ENCODE measurements around the gene CTNS.

Gene CTNS

DNA sequence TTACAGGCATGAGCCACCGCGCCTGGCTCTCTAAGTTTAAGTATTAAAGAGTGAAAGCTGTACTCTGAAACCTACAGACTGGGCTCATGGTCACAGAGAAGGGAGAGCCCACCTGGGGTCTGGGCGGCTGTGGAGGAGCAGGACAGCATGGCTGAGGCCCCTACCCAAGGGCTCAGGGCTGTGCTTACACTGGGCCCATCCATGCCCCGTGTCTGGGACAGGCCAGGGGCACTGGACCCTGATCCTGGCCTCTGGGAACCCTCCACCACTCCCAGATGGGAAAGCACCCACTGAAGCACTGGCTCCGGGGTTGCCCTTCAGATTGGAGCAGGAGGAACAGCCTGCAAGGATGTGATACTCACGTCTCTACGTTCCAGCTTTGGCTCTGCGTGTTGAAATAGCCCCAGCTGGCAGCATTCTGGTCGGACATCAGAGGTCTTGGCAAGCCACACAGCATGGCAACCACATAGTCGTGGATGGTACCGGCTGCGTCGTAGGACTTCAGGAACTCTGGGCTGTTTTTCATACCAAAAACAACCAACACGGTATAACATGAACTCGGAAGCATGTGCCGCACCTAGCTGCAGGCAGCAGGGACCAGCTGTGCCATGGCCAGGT is 13.5 kb upstream of the CTNS start:
- DNase-seq = no peak

DNA sequence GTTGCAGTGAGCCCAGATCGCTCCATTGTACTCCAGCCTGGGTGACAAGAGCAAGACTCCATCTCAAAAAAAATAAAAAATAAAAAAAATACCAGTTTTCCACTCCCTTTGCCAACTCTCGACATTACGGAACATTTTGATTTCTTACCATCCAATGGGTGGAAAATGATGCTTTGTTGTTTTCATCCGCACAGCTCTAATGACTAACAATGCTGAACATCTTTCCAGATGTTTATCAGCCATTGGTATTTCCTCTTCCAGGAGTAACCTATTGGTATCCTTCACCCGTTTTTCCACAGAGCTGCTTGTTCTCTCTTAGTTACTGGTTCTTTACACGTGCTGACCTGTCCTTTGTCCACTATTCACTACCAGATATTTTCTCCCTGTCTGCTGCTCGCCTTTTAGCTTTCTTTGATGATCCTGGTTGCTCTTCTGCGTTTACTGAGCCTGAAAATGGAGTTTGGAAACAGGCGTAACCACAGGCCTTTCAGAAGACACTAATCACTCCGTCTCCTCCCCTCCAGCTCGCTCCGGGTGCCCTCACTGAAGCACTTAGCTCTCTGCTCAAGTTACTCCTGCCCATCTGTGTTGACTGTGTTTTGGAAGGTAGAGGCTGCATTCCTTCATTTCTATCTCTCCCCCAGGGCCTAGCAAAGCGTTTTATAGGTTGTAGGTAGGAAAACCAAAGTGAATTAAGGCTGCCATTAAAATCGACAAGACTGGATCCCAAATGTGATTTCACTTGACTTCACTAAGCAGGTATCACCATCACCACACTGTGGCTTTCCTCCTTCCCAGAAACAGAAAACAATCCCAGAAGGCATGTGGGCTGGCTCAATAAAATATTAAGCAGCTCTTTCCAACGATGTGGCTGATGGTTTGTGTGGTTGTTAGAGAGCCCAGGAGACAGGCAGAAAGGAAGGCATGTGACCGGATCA is 9.5 kb upstream of the CTNS start:
- no peak for DNase-seq

DNA sequence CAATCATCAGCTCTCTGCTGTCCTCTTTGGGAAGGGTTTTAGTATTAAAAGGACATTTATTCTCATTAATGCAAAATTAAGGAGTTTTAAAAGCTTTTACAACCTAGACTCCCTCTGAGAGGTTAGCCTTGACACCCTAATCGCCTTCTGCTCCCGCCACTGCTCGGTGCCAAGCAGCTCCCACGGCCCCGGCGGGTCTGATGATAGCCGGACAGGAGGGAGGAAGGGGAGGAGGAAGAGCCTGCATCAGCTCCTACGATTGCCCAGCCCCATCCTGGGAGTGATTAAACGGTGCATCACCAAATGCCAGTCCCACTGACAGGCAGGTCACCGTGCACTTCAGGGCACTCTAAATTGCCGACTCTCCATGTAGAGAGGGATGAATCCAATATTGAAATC is 8.8 kb upstream of the CTNS start:
- no peak for DNase-seq

DNA sequence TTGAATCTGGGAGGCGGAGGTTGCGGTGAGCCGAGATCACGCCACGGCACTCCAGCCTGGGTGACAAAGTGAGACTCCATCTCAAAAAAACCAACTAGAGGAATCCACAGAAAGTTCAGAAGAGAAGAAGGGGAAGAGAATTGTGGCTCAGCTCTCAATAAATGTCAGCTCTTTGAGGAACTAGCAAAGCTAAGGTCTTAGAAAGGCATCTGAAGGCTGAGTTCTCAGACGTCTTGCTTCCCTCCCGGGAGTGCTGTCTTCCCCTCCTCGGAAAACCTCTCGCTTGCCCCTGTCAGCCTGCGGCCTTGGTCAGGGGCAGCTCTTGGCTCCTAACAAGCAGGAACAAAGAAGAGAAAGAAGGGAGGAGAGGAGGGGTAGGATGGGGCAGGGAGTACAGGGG is 5.8 kb upstream of the CTNS start:
- DNase-seq = no peak

DNA sequence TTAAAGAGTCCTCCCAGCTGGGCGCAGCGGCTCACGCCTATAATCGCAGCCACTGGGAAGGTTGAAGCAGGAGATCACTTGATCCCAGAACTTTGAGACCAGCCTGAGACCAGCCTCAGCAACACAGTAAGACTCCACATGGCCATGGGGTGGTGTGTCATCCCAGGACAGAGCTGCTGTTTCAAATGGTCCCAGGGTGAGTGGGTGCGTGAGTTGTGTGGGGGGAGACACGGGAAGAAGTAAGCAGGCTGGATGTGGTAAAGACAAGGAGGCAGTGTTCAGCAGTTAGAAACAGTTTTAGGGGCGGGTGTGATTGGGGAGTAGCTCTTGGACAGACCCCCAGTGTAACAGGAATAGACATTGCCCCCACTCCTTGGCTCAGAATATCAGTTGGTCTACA is 4.3 kb upstream of the CTNS start:
- no peak for DNase-seq

DNA sequence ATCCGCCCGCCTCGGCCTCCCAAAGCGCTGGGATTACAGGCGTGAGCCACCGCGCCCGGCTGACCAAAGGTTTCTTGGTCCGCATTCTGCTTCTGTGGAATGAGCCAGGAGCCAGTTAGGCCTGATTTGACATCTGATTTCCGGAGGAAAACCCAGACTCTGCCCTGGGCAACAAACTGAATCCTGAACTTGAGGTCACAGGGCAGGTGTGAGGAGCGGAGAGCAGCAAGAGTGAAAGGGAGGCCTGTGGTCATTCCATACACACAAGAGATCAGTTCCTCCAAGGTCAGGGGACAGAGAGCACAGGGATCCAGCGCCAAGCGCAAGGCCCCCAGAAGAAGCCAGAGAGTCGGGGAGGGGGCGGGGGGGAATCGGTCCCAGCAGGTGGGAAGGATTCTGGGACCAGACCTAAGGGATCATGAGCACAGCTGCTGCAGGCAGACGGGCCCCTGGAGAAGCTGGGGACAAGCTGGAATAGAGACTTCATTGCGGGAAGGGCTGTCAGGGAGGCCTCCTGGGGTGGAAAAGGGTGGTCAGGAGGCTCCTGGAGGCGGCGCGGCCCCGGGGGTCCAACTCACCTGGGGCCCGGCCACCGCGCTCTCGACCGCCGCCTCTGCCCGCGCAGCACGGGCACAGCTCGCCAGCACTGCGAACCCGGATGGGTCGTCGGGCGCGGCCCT is 946 bp upstream of the CTNS start:
- no peak for DNase-seq

DNA sequence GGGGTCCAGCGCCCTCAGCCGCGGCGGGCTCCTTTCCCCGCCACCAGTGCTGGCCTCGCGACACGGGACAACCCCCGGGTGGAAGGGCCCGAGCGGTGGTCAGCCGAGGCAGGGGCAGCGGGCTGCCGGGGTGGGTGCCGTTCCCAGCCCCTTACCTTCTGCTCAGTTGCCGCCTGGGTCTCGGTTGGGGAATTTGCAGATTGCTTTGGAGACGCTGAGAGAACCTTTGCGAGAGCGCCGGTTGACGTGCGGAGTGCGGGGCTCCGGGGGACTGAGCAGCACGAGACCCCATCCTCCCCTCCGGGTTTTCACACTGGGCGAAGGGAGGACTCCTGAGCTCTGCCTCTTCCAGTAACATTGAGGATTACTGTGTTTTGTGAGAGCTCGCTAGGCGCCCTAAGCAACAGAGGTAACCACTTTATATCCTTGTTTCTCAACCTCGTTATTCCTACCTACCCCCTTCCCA is 381 bp downstream of the CTNS start:
- peak in 2 of 56 donors; percentile 59 to 64 for DNase-seq

DNA sequence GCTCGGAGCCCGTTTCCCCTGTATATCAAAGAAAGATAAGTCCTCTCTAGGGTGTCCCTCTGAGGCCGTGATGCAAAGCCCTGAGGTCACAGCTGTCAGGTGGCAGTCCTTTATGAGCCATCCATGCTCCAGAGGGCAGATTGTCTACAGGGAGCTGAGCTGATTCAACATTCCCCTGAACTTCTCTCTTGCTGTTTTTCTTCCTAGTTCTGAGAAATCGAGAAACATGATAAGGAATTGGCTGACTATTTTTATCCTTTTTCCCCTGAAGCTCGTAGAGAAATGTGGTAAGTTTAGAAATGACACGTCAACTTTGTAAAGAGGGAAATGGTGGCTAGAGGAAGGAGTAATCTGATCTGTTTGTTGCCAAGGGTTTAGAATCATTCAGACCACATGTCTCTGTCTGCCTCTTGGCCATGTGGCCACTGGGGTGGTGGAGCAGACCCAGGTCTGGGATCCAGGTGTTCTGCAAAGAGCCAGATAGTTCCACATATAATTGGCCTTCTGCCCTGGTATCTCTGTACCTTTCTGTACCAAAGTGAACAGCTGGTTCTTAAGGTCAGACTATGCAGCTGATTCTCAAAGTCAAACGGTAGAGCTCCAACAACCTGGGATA is 3.5 kb downstream of the CTNS start:
- DNase-seq = no peak

DNA sequence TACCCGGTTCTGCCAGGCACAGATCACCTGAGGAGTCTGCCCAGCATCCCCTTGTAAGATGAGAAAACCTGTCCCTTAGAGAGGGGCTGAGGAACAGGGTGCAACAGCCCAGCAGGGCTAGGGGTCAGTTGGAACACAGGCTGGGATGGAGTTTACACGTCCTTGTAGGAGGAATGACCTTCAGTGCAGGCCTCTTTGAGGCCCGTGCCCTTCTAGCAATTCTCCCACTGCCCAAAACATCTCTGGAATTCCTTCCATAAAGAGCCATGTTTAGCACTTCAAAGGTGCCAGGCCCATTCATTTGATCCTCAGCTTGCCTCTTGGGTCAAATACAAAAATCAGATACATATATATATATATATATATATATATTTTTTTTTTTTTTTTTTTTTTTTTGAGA is 4.5 kb downstream of the CTNS start:
- DNase-seq = no peak

DNA sequence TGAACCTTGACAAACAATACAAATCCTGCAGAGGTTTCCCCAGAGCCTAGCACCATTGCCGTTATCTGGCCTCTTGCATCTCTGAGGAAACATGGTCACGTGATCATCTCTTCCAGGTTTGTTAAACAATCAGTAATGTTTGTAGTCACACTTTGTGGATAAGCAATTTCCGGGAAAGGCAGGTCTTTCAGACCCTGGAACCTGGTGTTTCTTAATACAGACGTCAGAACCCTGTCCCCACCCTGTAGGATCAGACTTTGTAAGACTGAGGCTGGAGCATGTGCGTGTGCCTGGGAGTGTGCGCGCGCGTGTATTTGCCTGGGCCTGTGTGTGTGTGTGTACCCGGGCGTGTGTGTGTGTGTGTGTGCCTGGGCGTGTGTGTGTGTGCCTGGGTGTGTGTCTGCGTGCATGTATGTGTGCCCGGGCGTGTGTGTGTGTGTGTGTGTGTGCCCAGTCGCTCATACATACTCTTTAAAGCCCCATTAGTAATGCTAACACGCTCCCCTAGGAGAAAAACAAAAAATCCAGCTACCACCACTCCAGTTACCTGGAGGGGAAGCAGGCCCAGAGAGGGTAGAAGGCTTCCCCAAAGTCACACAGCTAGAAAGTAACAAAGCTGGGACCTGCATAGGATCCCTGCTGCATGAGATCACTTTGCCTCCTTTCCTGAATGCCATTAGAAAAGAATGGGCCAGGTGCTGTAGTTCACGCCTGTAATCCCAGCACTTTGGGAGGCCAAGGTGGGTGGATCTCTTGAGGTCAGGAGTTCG is 5.3 kb downstream of the CTNS start:
- no peak for DNase-seq

DNA sequence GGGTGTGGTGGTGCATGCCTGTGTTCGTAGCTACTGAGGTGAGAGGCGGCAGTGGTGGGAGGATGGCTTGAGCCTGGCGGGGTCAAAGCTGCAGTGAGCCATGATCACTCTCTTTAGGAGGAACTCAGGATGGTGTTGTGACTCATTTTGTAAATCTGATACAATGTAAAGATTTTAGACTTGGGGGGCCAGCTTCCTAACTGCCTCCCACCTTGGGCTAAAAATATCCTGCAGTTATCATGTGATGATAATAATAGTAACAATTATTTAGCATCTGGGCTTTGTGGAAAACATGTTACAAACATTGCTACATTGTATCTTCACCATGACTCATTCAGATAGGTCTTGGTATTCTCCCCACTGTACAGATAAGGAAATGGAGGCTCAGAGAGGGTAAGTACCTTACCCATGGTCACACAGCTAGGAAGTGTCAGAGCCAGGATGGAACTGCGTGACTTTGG is 7.4 kb downstream of the CTNS start:
- no peak for DNase-seq

DNA sequence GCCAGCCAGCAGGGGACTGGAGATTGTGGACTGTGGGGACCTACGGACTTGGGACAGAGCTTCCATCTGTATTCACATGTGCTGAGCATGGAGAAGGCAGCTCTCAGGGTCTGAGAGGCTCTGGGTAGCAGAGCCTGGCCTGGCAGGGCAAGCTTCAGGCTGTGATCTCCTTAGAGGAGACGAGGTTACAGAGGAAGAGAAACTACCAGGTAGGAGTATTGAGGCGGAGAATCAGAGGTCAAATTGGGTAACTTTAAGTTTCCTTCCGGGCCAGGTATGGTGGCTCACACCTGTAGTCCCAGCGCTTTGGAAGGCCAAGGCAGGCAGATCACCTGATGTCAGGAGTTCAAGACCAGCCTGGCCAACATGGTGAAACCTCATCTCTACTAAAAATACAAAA is 8.8 kb downstream of the CTNS start:
- DNase-seq = no peak

DNA sequence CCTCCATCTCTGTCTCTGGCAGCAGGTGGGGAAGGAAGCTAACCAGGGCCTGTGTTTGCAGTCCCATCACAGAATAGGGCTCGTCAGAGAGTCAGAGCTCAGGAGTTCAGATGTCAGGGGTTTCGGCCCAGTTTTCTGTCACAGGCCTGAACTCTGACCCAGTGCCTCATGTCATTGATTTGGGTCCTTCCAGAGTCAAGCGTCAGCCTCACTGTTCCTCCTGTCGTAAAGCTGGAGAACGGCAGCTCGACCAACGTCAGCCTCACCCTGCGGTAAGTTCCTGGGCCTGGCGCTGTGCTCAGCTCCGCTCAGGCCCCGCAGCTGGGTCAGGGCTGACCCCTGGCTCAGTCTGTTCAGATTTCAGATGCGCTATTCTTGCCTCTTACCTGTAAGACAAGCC is 10.7 kb downstream of the CTNS start:
- DNase-seq = no peak

DNA sequence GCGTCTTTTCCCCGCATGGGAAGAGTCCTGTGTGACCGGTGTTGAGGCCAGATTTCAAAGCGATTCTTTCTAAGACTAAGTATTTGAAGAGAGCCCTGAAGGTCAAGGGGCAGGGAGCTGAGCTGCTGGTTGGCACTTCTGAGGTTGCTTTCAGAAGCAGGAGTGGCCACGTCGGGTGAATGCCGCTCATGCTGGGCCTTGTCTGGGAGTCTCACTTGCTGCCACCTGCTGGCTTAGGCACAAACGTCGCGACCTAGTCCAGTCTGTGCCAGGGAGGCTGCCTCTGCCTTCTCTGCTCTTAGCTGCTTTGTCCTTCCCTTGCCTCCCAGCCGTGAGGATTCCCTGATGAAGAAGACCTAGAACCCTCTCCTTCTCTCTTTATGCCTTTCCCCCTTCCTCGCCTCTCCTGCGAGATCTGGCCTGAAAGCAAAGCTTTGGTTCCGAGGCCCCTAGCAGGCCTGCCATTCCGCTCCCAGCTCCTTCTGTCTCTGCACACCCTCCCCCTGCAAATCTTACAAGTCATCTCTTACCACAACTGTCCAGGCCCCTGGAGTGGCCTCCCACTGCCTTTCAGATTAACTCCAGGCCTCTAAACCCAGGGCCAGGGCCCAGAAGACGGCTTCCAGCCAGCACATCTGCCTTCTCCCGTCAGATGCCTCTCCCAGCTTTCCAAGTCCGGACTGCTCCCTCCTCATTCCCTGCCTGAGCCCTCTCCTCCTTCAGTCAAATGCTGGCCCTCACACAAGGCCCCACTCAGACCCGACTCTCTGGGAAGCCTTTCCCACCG is 11.4 kb downstream of the CTNS start:
- peak in 41 of 56 donors; percentile 14 to 78 (median 46) for DNase-seq

DNA sequence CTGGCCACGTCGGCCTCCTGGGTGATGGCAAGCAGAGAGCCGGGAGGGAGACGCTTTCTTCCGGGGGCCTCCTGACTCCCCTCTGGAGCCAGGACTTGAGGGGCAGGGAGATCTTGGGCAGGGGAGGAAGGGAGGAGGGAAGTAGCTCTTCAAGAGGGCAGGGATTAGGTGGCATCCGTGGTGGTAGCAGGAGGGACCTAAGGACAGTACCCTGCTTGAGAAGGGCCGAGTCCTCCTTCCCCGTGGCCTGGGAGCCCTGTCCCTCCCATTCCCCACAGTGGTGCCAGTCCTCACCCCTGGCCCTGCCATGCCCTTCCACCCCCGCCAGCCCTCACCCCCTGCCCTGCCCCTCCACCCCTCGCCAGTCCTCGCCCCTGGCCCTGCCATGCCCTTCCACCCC is 19.2 kb downstream of the CTNS start:
- no peak for DNase-seq

DNA sequence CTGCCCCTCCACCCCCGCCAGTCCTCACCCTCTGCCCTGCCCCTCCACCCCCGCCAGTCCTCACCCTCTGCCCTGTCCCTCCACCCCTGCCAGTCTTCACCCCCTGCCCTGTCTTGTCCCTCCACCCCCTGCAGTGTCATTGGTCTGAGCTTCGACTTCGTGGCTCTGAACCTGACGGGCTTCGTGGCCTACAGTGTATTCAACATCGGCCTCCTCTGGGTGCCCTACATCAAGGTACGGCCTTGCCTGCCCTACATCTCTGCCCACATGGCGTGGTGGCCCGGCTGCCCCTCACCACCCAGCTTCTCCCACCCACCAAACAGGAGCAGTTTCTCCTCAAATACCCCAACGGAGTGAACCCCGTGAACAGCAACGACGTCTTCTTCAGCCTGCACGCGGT is 19.8 kb downstream of the CTNS start:
- DNase-seq = no peak

DNA sequence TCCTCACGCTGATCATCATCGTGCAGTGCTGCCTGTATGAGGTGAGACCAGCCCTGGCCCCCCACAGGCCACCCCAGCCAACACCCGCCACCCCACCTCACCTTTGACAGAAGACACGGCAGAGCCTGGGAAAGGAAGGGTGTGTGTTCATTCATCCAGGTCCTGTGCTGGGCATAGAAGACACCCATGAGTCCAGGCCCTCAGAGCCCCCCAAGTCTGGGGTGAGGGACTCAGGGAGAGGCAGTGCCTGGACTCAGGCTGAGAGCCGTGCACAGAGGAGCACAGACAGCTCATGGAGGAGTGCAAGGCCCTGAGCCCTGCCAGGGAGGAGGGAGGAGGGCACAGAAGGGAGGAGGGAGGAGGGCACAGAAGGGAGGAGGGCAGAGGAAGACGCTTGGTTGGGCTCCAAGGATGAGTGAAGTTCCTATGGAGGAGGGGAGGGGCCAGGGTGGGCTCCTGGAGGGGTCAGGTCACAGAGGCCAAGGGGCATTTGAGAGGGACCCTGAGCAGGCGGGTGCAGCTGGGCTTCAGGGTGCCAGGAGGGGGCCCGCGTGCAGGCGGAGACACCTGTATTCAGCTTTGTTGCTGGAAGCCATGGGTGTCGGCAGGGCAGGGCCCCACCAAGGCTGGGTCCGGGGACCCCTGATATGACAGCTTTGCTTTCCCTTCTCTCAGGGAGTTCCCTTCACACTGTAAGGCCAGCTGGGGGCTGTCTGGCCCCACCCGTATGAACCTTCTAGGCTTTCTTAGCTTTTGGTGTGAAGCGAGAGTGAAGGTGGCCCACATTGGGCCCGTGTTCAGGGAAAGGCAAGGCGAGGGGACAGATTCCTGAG is 20.4 kb downstream of the CTNS start:
- no peak for DNase-seq

DNA sequence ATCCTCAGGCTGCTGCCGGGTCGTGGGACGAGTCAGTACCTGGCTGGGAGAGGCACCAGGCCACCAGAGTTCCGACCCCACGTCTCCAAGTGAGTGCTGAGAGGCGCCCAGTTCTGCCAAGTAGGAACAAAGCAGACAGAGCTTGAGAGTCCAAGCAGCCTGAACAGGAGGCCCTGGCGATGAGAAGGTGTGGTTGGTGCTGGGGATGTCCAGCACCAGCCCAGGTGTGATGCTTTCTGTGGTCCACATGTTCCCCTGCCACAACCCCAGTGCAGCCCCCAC is 21.0 kb downstream of the CTNS start:
- DNase-seq = no peak

Data from amygdala (tissue), 56 donors.